ES-I3 (cell line): Measurements from ENCODE around the gene BNIPL.

Source experiments
- H3K36me3 ChIP-seq: 2 replicates; pipeline ENCODE4 v1.6.1; 2013; ENCODE audit warnings: mild to moderate bottlenecking, low read length, control low read depth, moderate library complexity; ENCODE audit not compliant: insufficient read depth
- H3K4me1 ChIP-seq: 2 replicates; pipeline ENCODE4 v1.6.1; 2013; ENCODE audit warnings: mild to moderate bottlenecking, control low read depth, low read length; ENCODE audit not compliant: insufficient read depth
- H3K9ac ChIP-seq: 2 replicates; pipeline ENCODE4 v1.6.1; 2013; ENCODE audit warnings: low read depth, mild to moderate bottlenecking, low read length, moderate library complexity
- H3K9me3 ChIP-seq: 2 replicates; pipeline ENCODE4 v1.6.1; 2013; ENCODE audit warnings: mild to moderate bottlenecking, low read length, moderate library complexity; ENCODE audit not compliant: control insufficient read depth, insufficient read depth

Gene BNIPL

GRCh38 chr1:151003180-151003579 is 33.2 kb upstream of the BNIPL start:
- peaks cover 29% of the 10 kb centered on the region for H3K4me1 ChIP-seq
- H3K9ac ChIP-seq: no peak overlapping the region
- peaks cover 2% of the 10 kb centered on the region; the same call in 1 of the 2 replicates for H3K36me3 ChIP-seq
- H3K9me3 ChIP-seq: no peaks in the 10 kb centered on the region

- Histone ChIP-seq H3K4me1 (peaks cover 27% of the 10 kb centered on the region), H3K9me3 (no peaks in the 10 kb centered on the region), H3K9ac (peak overlapping the region; percentile 60), H3K36me3 (no peaks in the 10 kb centered on the region)
Observed at GRCh38 chr1:151005729-151006319, 30.6 kb upstream of the BNIPL start.

GRCh38 chr1:151006327-151007052 is 29.9 kb upstream of the BNIPL start, which contains the start of gene MINDY1:
MINDY1 (minus strand) TSS chr1:151006902; CDS start chr1:151002617, 4,285 bp downstream.
- Histone ChIP-seq H3K4me1 (peaks cover 24% of the 10 kb centered on the region), H3K9ac (peak within 1 kb of the TSS; percentile 60), H3K9me3 (no peaks in the 10 kb centered on the region), H3K36me3 (no peaks in the 10 kb centered on the region)

- H3K9me3 ChIP-seq: no peaks in the 10 kb centered on the region
- H3K9ac ChIP-seq: peak overlapping the region; percentile 72; the same call in 1 of the 2 replicates
- H3K4me1 ChIP-seq: peaks cover 18% of the 10 kb centered on the region
- H3K36me3 ChIP-seq: no peaks in the 10 kb centered on the region
Observed at GRCh38 chr1:151007853-151008243, 28.5 kb upstream of the BNIPL start.

- Histone ChIP-seq H3K4me1 (peaks cover 18% of the 10 kb centered on the region), H3K36me3 (no peaks in the 10 kb centered on the region), H3K9ac (peak within 1 kb of the TSS; percentile 72), H3K9me3 (no peaks in the 10 kb centered on the region)
Observed at GRCh38 chr1:151008244-151009205, 27.9 kb upstream of the BNIPL start, which contains the start of gene PRUNE1. PRUNE1 (plus strand) TSS chr1:151008449; CDS start chr1:151008633, 184 bp downstream.

- H3K36me3 ChIP-seq: no peaks in the 10 kb centered on the region
- no peaks in the 10 kb centered on the region for H3K9me3 ChIP-seq
- peak overlapping the region; percentile 72 for H3K9ac ChIP-seq
- peaks cover 18% of the 10 kb centered on the region for H3K4me1 ChIP-seq
Observed at GRCh38 chr1:151009206-151009587, 27.2 kb upstream of the BNIPL start.

GRCh38 chr1:151009674-151010345 is 26.6 kb upstream of the BNIPL start:
- H3K36me3 ChIP-seq: no peaks in the 10 kb centered on the region
- no peaks in the 10 kb centered on the region for H3K9me3 ChIP-seq
- peaks cover 18% of the 10 kb centered on the region for H3K4me1 ChIP-seq
- peak overlapping the region; percentile 72 for H3K9ac ChIP-seq

GRCh38 chr1:151010346-151010726 is 26.1 kb upstream of the BNIPL start:
- H3K4me1 ChIP-seq: peaks cover 18% of the 10 kb centered on the region
- H3K9ac ChIP-seq: no peak overlapping the region
- no peaks in the 10 kb centered on the region for H3K9me3 ChIP-seq
- H3K36me3 ChIP-seq: no peaks in the 10 kb centered on the region

GRCh38 chr1:151011154-151011850 is 25.1 kb upstream of the BNIPL start:
- peaks cover 11% of the 10 kb centered on the region; the same call in 1 of the 2 replicates for H3K4me1 ChIP-seq
- H3K9ac ChIP-seq: no peak overlapping the region
- no peaks in the 10 kb centered on the region for H3K36me3 ChIP-seq

GRCh38 chr1:151012684-151013471 is 23.5 kb upstream of the BNIPL start:
- Histone ChIP-seq H3K4me1 (peaks cover 6% of the 10 kb centered on the region; the same call in 1 of the 2 replicates), H3K9me3 (no peaks in the 10 kb centered on the region), H3K36me3 (peaks cover 4% of the 10 kb centered on the region; the same call in 1 of the 2 replicates), H3K9ac (no peak overlapping the region)

More at GRCh38 chr1:151011154-151011850, 25.1 kb upstream of the BNIPL start:
- no peaks in the 10 kb centered on the region for H3K9me3 ChIP-seq

GRCh38 chr1:151013518-151013917 is 22.9 kb upstream of the BNIPL start:
- Histone ChIP-seq H3K36me3 (peaks cover 4% of the 10 kb centered on the region; the same call in 1 of the 2 replicates), H3K9me3 (no peaks in the 10 kb centered on the region), H3K9ac (no peak overlapping the region), H3K4me1 (peaks cover 4% of the 10 kb centered on the region; the same call in 1 of the 2 replicates)

- Histone ChIP-seq H3K4me1 (no peaks in the 10 kb centered on the region), H3K36me3 (peaks cover 6% of the 10 kb centered on the region; the same call in 1 of the 2 replicates), H3K9me3 (no peaks in the 10 kb centered on the region), H3K9ac (no peak overlapping the region)
Observed at GRCh38 chr1:151024540-151025146, 11.7 kb upstream of the BNIPL start.
